Renal cortex interstitium (tissue), 11 donors: ENCODE data around the gene SLCO3A1. TPM values are rescaled to one million over a fixed set of nuclear protein-coding genes. Genes with fewer than 3 reads are reported as not detected.

Experiments
- DNase-seq, 11 donors: peaks; one replicate each; pipeline ENCODE4 v3.0.0-alpha.2; 2013; ENCODE audit warnings: low read depth in 9 of 11, low spot score in 4 of 11; ENCODE audit errors: extremely low read depth in 1 of 11
- polyA plus RNA-seq, 3 donors: library from polyadenylated mRNA; unstranded; fragments of 120-200 nt; gene quantifications; one replicate each; pipeline ENCODE4 v1.2.1, GENCODE V29; 2013; ENCODE audit not compliant: insufficient read length in 3 of 3

The SLCO3A1 gene
- polyA plus RNA-seq, 3 donors, result 10.5 to 12.0 (median 11.1) TPM

- DNase-seq, result no peak
Observed at GRCh38 chr15:92149465-92149864, 296.0 kb downstream of the SLCO3A1 start.

DNA sequence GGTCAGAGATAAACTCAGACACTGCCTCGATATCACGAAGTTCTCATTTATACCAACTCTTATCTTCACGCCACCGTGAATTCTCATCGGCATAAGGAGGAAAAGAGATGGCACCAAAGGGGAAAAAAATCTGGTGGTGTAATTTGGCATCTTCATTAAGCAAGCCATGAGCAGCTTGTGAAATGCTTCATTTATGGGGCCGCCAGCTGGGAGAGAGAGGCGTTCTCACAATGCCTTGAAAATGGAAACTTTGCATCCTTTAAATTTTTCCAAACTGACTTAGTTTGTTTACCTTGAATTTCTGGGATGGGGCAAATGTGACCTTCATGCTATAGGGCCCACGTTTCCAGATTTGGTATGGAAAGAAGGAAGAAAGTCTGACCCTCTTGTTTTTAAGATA is 297.7 kb downstream of the SLCO3A1 start:
- no peak for DNase-seq

DNA sequence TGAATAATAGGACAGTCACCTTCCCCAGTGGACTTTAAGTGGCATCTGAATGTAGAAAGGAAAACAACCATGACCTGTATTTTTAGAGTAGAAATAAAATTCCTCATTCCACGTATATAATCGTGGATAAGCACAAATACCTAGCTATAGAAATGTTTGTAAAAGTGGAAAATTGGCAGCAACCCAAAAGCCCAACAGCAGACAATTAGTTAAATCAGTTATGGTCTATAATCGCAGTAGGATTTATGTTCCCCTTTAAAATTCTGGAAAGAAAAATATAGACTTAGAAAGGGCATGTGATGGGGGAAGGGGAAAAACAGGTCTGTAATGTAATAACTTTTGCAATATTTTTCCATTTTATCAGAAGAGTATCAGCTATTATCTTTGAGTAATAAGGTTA is 298.2 kb downstream of the SLCO3A1 start:
- DNase-seq, result no peak

GRCh38 chr15:92152983-92153382 is 299.5 kb downstream of the SLCO3A1 start:
- DNase-seq, result no peak

GRCh38 chr15:92153620-92154019 is 300.1 kb downstream of the SLCO3A1 start:
- no peak for DNase-seq

DNA sequence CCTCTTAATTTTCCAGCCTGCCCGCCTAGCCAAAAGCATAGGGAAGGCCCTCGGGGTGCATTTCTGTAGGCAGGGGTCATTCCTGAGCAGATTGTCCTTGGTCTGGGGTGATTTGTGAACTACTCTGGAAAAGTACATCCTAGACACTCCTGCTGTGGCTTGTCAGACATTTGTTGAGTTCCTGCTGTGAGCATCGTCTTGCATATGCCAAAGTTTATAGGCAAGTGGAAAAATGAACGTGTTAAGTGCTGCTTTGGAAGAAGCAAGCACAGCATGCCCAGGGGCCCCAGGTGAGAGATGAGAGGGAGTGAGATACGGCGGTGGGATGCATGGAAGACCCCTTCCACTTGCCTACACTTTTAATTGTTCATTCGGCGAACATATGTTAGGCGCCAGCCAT is 302.4 kb downstream of the SLCO3A1 start:
- DNase-seq, result no peak

- no peak for DNase-seq
Observed at GRCh38 chr15:92157666-92158298, 304.3 kb downstream of the SLCO3A1 start.

GRCh38 chr15:92158426-92158825 is 304.9 kb downstream of the SLCO3A1 start:
- no peak for DNase-seq

DNA sequence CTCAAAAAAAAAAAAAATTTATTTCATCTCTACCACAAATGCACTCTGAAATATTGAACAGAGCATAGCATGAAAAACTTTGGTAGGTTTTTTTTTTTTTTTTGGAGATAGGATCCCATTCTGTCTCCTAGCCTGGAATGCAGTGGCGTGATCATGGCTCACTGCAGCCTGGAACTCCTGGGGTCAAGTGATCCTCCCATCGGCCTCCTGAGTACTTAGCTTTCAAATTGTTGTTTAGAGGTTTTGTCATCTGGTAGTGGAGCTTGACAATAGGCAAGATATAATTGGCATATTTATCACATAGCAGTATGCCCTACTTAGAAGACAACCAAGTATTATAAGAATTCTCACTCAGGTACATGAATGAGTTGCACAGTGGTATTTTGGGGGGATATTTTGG is 306.0 kb downstream of the SLCO3A1 start:
- no peak for DNase-seq

- DNase-seq, result no peak
Observed at GRCh38 chr15:92159906-92160841, 306.7 kb downstream of the SLCO3A1 start.

- DNase-seq, result no peak
Observed at GRCh38 chr15:92161039-92161670, 307.6 kb downstream of the SLCO3A1 start.

DNA sequence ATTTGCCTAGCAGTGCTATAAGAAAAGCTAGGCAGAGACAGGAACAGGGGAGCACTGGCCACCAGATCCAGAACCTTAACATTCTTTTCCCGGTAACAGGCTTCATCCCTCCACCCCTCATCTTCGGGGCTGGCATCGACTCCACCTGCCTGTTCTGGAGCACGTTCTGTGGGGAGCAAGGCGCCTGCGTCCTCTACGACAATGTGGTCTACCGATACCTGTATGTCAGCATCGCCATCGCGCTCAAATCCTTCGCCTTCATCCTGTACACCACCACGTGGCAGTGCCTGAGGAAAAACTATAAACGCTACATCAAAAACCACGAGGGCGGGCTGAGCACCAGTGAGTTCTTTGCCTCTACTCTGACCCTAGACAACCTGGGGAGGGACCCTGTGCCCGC is 309.1 kb downstream of the SLCO3A1 start:
- DNase-seq, result no peak

- no peak for DNase-seq
Observed at GRCh38 chr15:92163641-92164040, 310.1 kb downstream of the SLCO3A1 start.

DNA sequence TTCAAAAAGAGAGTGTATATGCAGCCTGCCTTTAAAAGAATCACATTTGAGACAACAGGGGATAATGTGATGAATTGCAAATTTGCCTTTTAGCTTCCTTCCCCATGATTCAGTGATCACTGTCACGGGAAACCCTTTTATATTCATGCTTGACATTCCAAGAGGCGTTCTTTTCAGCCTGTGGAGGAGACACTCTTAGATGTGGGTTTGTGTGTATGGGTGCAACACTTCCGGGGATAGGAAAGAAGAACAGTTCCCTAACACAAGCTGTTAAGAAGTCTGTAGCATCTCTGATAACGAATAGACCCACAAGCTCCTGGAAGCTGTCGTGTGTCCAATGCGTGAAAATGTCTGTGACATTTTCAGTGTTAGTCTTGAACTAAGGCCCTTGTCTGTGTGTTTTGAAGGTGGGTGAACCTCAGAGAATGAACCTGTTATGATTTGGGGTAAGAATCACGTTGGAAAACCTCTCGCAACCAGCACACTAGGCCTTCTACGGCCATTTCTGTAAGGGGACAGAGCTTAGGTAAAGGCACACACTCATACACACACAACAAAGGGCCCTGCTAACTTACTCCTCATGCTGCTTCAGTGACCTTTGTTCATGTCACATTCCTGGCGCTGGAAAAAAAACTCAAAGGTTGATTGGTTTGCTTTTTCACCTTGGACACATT is 311.0 kb downstream of the SLCO3A1 start:
- DNase-seq, result no peak

GRCh38 chr15:92165001-92165346 is 311.5 kb downstream of the SLCO3A1 start:
- no peak for DNase-seq

DNA sequence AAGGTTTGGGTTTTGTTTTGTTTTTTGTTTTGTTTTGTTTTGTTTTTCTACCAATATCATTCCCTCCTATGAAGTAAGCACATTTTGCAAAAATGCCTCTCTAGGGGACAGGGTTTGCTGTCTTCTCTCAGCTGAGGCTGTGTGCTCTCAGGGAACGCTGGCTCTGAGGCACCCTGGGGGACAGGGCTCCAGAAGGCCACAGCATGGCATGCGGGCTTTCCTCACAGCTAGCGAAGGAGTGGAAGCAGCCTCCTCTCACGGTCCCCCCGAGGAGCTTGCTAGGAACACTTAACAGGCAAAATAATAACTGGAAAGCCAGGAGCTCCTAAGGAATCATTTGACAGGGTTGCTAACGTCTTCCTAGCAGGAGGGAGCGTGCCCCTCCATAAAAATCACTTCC is 312.5 kb downstream of the SLCO3A1 start:
- DNase-seq, result no peak

GRCh38 chr15:92166751-92167405 is 313.4 kb downstream of the SLCO3A1 start:
- no peak for DNase-seq

GRCh38 chr15:92167451-92167850 is 313.9 kb downstream of the SLCO3A1 start:
- DNase-seq, result no peak

GRCh38 chr15:92168066-92168683 is 314.7 kb downstream of the SLCO3A1 start:
- no peak for DNase-seq
